Skeletal muscle satellite cell (primary cell): ENCODE data around the gene MPL.
"Not testable (repeated sequence)": the region's sequence is repeated elsewhere in the genome, so short reads cannot be mapped to it uniquely, and the experiment has no call there.

Experiments used
- H3K27me3 ChIP-seq: 2 replicates; pipeline ENCODE4 v1.7.0; 2013; ENCODE audit warnings: low read length; ENCODE audit not compliant: control insufficient read depth, insufficient read depth
- H3K36me3 ChIP-seq: 2 replicates; pipeline ENCODE4 v1.7.0; 2013; ENCODE audit warnings: mild to moderate bottlenecking, control low read depth, low read length; ENCODE audit not compliant: insufficient read depth
- H3K4me1 ChIP-seq: 2 replicates; pipeline ENCODE4 v1.7.0; 2013; ENCODE audit warnings: low read length; ENCODE audit not compliant: control insufficient read depth, insufficient read depth
- H3K4me2 ChIP-seq: 2 replicates; pipeline ENCODE4 v1.7.0; 2013; ENCODE audit warnings: mild to moderate bottlenecking, low read length
- H3K4me3 ChIP-seq: 2 replicates; pipeline ENCODE4 v1.7.0; 2013; ENCODE audit warnings: low read length
- H3K9ac ChIP-seq: 2 replicates; pipeline ENCODE4 v1.7.0; 2013; ENCODE audit warnings: mild to moderate bottlenecking, low read depth, low read length, moderate library complexity
- H3K9me3 ChIP-seq: replicated peaks from 2 replicates; pipeline ENCODE4 v1.7.0; 2013; ENCODE audit warnings: mild to moderate bottlenecking, control low read depth, low read length

Gene MPL

GRCh38 chr1:43389326-43390313 lies 52.0 kb downstream of the MPL start, which contains the start of the genes MED8 and SZT2:
TSS of gene MED8 (minus strand) at chr1:43389800. CDS start at chr1:43389764, 36 bp downstream.
TSS of gene SZT2 (plus strand) at chr1:43389899. CDS start at chr1:43389969, 70 bp downstream.
- H3K4me1 ChIP-seq = peaks cover 20% of the 10 kb centered on the region
- H3K9me3 ChIP-seq = no peaks in the 10 kb centered on the region
- peak within 1 kb of the TSS; percentile 96 for H3K9ac ChIP-seq
- H3K27me3 ChIP-seq = no peaks in the 10 kb centered on the region
- peaks cover 34% of the 10 kb centered on the region for H3K36me3 ChIP-seq
- H3K4me2 ChIP-seq = peak within 1 kb of the TSS; percentile 89
- H3K4me3 ChIP-seq = peak within 1 kb of the TSS; percentile 99

GRCh38 chr1:43392702-43393101 lies 55.1 kb downstream of the MPL start:
- no peaks in the 10 kb centered on the region for H3K27me3 ChIP-seq
- peaks cover 11% of the 10 kb centered on the region for H3K36me3 ChIP-seq
- H3K4me3 ChIP-seq = no peak overlapping the region
- H3K4me1 ChIP-seq = peaks cover 19% of the 10 kb centered on the region
- H3K4me2 ChIP-seq = no peak overlapping the region
- no peaks in the 10 kb centered on the region for H3K9me3 ChIP-seq
- no peak overlapping the region for H3K9ac ChIP-seq

- Histone ChIP-seq H3K4me3 (no peak overlapping the region), H3K4me1 (peaks cover 5% of the 10 kb centered on the region), H3K9ac (no peak overlapping the region), H3K36me3 (peaks cover 10% of the 10 kb centered on the region), H3K9me3 (no peaks in the 10 kb centered on the region), H3K27me3 (no peaks in the 10 kb centered on the region), H3K4me2 (no peak overlapping the region)
Measured at GRCh38 chr1:43395523-43395922, 57.9 kb downstream of the MPL start.

- Histone ChIP-seq H3K9me3 (no peaks in the 10 kb centered on the region), H3K4me2 (no peak overlapping the region), H3K9ac (no peak overlapping the region), H3K4me1 (no peaks in the 10 kb centered on the region), H3K27me3 (no peaks in the 10 kb centered on the region), H3K36me3 (peaks cover 10% of the 10 kb centered on the region), H3K4me3 (no peak overlapping the region)
Measured at GRCh38 chr1:43396059-43396458, 58.4 kb downstream of the MPL start.

GRCh38 chr1:43398227-43398626 lies 60.6 kb downstream of the MPL start:
- Histone ChIP-seq H3K36me3 (peaks cover 15% of the 10 kb centered on the region), H3K9ac (no peak overlapping the region), H3K27me3 (no peaks in the 10 kb centered on the region), H3K4me1 (no peaks in the 10 kb centered on the region), H3K9me3 (no peaks in the 10 kb centered on the region), H3K4me3 (no peak overlapping the region), H3K4me2 (no peak overlapping the region)

- H3K9ac ChIP-seq, H3K4me1 ChIP-seq, H3K4me2 ChIP-seq, H3K27me3 ChIP-seq, H3K9me3 ChIP-seq, H3K4me3 ChIP-seq: not testable (repeated sequence)
- H3K36me3 ChIP-seq = peaks cover 31% of the 10 kb centered on the region
Measured at GRCh38 chr1:43400441-43400840, 62.8 kb downstream of the MPL start.

GRCh38 chr1:43402089-43402865 lies 64.7 kb downstream of the MPL start:
- Histone ChIP-seq H3K4me3 (no peak overlapping the region), H3K4me1 (no peaks in the 10 kb centered on the region), H3K36me3 (peaks cover 45% of the 10 kb centered on the region), H3K27me3 (no peaks in the 10 kb centered on the region), H3K9ac (no peak overlapping the region), H3K4me2 (no peak overlapping the region), H3K9me3 (no peaks in the 10 kb centered on the region)
